GM12801 (cell line): ENCODE data around the gene KRTAP4-7.
"Not testable (repeated sequence)": the region's sequence is repeated elsewhere in the genome, so short reads cannot be mapped to it uniquely, and the experiment has no call there.

Experiments used
- TF ChIP-seq, protein P1 (sequence below): IDR thresholded peaks from one replicate; pipeline ENCODE4 v1.5.1; 2011; ENCODE audit warnings: control low read depth; ENCODE audit not compliant: insufficient read length; ENCODE audit errors: extremely low read depth

Gene KRTAP4-7

DNA sequence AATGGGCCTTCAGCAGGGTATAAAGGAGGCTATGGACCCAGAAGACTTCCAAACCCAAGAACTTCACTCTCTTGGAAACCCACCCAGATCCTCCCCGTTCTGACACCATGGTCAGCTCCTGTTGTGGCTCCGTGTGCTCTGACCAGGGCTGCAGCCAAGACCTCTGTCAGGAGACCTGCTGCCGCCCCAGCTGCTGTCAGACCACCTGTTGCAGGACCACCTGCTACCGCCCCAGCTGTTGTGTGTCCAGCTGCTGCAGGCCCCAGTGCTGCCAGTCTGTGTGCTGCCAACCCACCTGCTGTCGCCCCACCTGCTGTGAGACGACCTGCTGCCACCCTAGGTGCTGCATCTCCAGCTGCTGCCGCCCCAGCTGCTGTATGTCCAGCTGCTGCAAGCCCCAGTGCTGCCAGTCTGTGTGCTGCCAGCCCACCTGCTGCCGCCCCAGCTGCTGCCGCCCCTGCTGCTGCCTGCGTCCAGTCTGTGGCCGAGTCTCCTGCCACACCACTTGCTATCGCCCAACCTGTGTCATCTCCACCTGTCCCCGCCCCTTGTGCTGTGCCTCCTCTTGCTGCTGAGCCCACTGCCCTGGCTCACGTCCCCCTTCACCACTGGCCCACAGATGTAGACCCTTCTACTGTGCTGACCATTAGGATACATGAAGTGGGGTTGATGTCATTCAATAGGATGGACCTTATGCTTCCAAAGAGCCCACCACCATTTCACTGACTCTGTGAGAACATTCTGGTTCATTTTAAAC lies at the start of gene KRTAP4-7:
KRTAP4-7 (plus strand) TSS at position 51 of the 757 bp plus-strand sequence; CDS start at position 108, 57 bp downstream.
- TF ChIP-seq, protein P1, sequence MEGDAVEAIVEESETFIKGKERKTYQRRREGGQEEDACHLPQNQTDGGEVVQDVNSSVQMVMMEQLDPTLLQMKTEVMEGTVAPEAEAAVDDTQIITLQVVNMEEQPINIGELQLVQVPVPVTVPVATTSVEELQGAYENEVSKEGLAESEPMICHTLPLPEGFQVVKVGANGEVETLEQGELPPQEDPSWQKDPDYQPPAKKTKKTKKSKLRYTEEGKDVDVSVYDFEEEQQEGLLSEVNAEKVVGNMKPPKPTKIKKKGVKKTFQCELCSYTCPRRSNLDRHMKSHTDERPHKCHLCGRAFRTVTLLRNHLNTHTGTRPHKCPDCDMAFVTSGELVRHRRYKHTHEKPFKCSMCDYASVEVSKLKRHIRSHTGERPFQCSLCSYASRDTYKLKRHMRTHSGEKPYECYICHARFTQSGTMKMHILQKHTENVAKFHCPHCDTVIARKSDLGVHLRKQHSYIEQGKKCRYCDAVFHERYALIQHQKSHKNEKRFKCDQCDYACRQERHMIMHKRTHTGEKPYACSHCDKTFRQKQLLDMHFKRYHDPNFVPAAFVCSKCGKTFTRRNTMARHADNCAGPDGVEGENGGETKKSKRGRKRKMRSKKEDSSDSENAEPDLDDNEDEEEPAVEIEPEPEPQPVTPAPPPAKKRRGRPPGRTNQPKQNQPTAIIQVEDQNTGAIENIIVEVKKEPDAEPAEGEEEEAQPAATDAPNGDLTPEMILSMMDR, result not testable (repeated sequence)

DNA sequence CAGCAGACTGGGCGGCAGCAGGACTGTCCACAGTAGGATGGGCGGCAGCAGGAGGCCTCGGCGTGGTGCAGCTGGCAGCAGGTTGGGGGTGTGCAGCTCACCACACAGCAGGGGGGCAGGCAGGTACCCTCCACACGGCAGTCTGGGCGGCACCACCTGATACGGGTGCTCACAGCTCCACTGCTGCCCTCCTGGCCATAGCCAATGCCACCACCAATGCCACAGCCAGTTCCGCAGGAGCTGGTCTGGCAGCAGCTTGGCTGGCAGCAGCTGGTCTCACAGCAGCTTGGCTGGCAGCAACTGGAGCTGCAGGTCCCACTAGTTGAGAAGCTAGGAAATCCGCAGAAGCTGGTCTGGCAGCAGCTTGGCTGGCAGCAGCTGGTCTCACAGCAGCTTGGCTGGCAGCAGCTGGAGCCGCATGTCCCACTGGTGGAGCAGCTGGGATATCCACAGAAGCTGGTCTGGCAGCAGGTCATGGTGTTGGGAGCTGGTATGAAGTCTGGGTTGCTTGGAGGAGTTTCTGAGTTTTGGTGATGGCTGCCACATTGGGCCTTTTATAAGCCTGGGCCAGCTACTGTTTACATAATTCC lies 49.5 kb upstream of the KRTAP4-7 start, which contains the start of gene KRTAP1-3:
KRTAP1-3 (minus strand) TSS at position 529 of the 590 bp plus-strand sequence; CDS start at position 476, 53 bp downstream.
- TF ChIP-seq, protein P1, result not testable (repeated sequence)

DNA sequence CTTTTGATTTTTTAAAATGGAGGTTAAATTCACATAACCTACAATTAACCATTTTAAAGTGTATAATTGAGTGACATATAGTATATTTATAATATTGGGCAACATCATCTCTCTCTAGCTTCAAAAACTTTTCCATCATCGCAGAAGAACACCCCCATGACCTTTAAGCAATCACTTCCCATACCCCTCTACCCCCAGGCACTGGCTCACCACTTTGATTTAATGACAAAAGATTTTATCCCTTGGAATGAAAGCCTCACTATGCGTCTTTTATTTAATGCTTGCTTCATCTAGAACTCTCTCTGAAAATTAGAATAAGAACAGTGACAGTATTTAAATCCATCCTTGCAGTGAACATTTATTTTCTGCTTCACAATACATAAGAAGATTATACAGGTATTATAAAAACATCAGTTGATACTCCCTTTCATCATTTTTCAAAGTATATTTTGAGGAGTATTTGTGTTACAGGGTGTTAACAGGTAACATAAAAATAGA lies 46.0 kb upstream of the KRTAP4-7 start:
- TF ChIP-seq, protein P1, result no peak

DNA sequence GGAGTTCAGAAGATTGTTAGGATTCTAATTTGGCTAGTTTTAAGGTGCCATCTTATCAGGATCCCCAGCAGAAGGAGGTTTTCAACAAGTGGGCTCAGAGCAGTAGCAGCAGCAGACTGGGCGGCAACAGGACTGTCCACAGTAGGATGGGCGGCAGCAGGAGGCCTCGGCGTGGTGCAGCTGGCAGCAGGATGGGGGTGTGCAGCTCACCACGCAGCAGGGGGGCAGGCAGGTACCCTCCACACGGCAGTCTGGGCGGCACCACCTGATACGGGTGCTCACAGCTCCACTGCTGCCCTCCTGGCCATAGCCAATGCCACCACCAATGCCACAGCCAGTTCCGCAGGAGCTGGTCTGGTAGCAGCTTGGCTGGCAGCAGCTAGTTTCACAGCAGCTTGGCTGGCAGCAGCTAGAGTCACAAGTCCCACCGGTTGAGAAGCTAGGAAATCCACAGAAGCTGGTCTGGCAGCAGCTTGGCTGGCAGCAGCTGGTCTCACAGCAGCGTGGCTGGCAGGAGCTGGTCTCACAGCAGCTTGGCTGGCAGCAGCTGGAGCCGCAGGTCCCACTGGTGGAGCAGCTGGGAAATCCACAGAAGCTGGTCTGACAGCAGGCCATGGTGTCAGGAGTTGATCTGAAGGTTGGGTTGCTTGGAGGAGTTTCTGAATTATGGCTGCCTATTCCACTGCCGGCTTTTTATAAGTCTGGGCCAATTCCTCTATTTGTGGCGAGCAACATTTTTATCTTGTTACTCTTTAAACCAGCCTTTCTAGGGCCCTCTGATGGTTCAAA lies 43.0 kb upstream of the KRTAP4-7 start, which contains the start of gene KRTAP1-1:
KRTAP1-1 (minus strand) TSS at position 668 of the 789 bp plus-strand sequence; CDS start at position 615, 53 bp downstream.
- TF ChIP-seq, protein P1, result not testable (repeated sequence)

DNA sequence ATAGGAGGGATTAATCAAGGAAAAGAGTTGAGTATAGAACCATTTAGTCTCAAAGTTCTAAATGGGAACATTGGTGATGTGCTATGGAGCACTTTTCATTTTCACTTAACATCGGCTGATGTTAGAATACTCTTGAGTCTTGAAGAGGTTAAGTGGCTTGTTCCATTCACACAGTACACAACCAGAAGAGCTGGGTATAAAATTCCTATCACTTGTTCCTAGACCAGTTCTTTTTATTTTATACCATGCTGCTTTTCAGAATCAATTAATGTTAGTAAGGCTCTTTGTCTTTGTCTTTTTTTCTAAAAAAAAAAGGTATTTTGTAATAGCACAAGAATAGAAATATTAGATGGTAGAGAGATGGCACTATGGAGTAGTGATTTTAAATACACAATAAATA lies 41.0 kb upstream of the KRTAP4-7 start:
- TF ChIP-seq, protein P1, result no peak

DNA sequence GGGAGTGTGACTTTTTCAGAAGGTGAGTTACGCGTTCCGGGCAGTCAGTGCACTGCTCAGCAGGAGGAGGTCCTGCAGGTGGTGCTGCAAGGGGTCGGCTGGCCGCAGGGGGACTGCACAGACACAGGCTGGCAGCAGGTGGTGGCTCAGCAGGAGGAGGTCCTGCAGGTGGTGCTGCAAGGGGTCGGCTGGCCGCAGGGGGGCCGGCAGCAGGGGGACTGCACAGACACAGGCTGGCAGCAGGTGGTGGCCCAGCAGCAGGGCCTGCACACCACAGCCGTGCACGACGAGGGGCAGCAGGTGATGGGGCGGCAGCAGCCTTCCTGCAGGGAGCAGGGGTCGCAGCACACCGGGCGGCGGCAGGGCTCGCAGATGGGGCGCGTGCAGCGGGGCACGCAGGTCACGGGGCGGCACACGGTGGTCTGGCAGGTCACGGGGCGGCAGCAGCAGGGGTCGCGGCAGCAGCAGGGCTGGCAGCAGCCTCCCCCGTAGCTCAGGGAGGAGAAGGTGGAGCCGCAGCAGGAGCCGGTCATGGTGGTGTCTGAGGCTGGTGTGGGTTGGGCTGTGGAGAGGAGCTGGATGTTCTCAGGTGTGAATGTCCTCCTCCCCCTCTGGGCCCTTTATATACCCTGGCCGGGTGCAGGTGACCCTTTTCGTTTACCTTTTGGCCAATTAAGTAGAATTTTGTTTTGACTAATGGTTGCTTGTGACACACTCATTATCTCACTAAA lies 37.0 kb upstream of the KRTAP4-7 start, which contains the start of gene KRTAP2-1:
KRTAP2-1 (minus strand) TSS at position 582 of the 731 bp plus-strand sequence; CDS start at position 533, 49 bp downstream.
- TF ChIP-seq, protein P1, result not testable (repeated sequence)
